Measurements from ENCODE around the gene PGC. TPM values are rescaled to one million over a fixed set of nuclear protein-coding genes. Genes with fewer than 3 reads are reported as not detected.

PGC gene
- polyA plus RNA-seq, 1 of the 3 experiments (the other 2 are of a cell fraction): not detected

GRCh38 chr6:41707565-41708200, 39.5 kb downstream of the PGC start:
- H3K27ac ChIP-seq (ENCODE audit: low read depth in 2 of 2, low read length in 1 of 2): no peak overlapping the region
- H3K79me2 ChIP-seq (ENCODE audit: insufficient read depth): peaks cover 23% of the 10 kb centered on the region
- H3K9ac ChIP-seq: no peak overlapping the region
- H2AFZ ChIP-seq (ENCODE audit: low read depth): no peak overlapping the region
- H3F3A ChIP-seq (replicated peaks; ENCODE audit: insufficient read depth): peaks cover 12% of the 10 kb centered on the region
- no peaks in the 10 kb centered on the region for H3K27me3 ChIP-seq (ENCODE audit: insufficient read depth)
- H3K4me1 ChIP-seq (ENCODE audit: control insufficient read depth in 1 of 2, insufficient read depth in 2 of 2, low read depth in 1 of 2, low read length in 1 of 2): peaks cover 29 to 36% of the 10 kb centered on the region in 2 experiments; a peak in 3 of 4 replicates
- no peaks in the 10 kb centered on the region for H3K36me3 ChIP-seq (replicated peaks in 1 of 2; ENCODE audit: control insufficient read depth in 1 of 2, insufficient read depth in 2 of 2, low read length in 1 of 2)
- no peak for DNase-seq
- H3K9me3 ChIP-seq: no peaks in the 10 kb centered on the region
- 91% methylated on average over 10 of the region's 14 CpGs for WGBS (ENCODE audit: low lambda C conversion rate)
- H4K20me1 ChIP-seq (ENCODE audit: insufficient read depth): no peaks in the 10 kb centered on the region
- H3K4me2 ChIP-seq: no peak overlapping the region
- TF ChIP-seq, protein P1, sequence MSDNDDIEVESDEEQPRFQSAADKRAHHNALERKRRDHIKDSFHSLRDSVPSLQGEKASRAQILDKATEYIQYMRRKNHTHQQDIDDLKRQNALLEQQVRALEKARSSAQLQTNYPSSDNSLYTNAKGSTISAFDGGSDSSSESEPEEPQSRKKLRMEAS (IDR thresholded peaks at IDR 0.05; ENCODE audit: low read depth): no peak
- TF ChIP-seq, protein P2, sequence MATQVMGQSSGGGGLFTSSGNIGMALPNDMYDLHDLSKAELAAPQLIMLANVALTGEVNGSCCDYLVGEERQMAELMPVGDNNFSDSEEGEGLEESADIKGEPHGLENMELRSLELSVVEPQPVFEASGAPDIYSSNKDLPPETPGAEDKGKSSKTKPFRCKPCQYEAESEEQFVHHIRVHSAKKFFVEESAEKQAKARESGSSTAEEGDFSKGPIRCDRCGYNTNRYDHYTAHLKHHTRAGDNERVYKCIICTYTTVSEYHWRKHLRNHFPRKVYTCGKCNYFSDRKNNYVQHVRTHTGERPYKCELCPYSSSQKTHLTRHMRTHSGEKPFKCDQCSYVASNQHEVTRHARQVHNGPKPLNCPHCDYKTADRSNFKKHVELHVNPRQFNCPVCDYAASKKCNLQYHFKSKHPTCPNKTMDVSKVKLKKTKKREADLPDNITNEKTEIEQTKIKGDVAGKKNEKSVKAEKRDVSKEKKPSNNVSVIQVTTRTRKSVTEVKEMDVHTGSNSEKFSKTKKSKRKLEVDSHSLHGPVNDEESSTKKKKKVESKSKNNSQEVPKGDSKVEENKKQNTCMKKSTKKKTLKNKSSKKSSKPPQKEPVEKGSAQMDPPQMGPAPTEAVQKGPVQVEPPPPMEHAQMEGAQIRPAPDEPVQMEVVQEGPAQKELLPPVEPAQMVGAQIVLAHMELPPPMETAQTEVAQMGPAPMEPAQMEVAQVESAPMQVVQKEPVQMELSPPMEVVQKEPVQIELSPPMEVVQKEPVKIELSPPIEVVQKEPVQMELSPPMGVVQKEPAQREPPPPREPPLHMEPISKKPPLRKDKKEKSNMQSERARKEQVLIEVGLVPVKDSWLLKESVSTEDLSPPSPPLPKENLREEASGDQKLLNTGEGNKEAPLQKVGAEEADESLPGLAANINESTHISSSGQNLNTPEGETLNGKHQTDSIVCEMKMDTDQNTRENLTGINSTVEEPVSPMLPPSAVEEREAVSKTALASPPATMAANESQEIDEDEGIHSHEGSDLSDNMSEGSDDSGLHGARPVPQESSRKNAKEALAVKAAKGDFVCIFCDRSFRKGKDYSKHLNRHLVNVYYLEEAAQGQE (IDR thresholded peaks at IDR 0.05; ENCODE audit: low read depth, low read length): no peak
- no peak for TF ChIP-seq RFX5 (IDR thresholded peaks at IDR 0.05; ENCODE audit: low read length)
- TF ChIP-seq TAF1 (IDR thresholded peaks at IDR 0.05; ENCODE audit: borderline replicate concordance, low read depth, low read length): no peak
- no peak for TF ChIP-seq IRF3 (IDR thresholded peaks at IDR 0.05; ENCODE audit: low read depth, low read length)
- no peak for TF ChIP-seq RXRA (IDR thresholded peaks at IDR 0.05; ENCODE audit: borderline replicate concordance, low read depth)
- no peak for TF ChIP-seq USF1 (IDR thresholded peaks at IDR 0.05; ENCODE audit: borderline replicate concordance, low read depth)
- CTCF ChIA-PET: interaction anchor here (0.9 to 3.5 kb wide), 8 partner anchors 12 to 340 kb away, joined by 3 to 29 read pairs (median 8); partner anchors contain the start of genes TFEB and TOMM6
- POLR2A ChIA-PET: interaction anchor here (1.7 kb wide), 1 partner anchor 26 kb away, joined by 12 read pairs; no protein-coding TSS in a partner anchor
- no peaks in the 10 kb centered on the region for H3K9me2 ChIP-seq
- no peak overlapping the region for H3K4me3 ChIP-seq (ENCODE audit: low read depth in 2 of 2, low read length in 1 of 2)
